SU-DHL-6 (cell line): ENCODE measurements around the gene PXYLP1.

Experiments used
- H2AFZ ChIP-seq: fragments of 200-600 bp; sonication (generic); 2 replicates; pipeline ENCODE4 v1.6.1; 2014; ENCODE audit warnings: low read depth, mild to moderate bottlenecking, moderate library complexity, mixed read lengths, antibody characterized with exemption, low read length; ENCODE audit not compliant: severe bottlenecking
- H3F3A ChIP-seq: fragments of 200-600 bp; shearing (Covaris generic); 2 replicates; pipeline ENCODE4 v1.6.0; 2016; ENCODE audit warnings: antibody characterized with exemption, mild to moderate bottlenecking; ENCODE audit not compliant: insufficient read depth
- H3K27ac ChIP-seq: fragments of 200-600 bp; sonication (generic); 2 replicates; pipeline ENCODE4 v1.5.1; 2016; ENCODE audit warnings: low read depth, mild to moderate bottlenecking, low read length, moderate library complexity, mixed read lengths
- H3K27me3 ChIP-seq: fragments of 200-600 bp; sonication (generic), shearing (Covaris generic); 2 replicates; pipeline ENCODE4 v1.6.0; 2014; ENCODE audit warnings: mild to moderate bottlenecking, low read length
- H3K36me3 ChIP-seq: fragments of 200-600 bp; sonication (generic); 2 replicates; pipeline ENCODE4 v1.6.1; 2014; ENCODE audit warnings: mild to moderate bottlenecking, low read length, mixed read lengths
- H3K4me2 ChIP-seq: fragments of 300-600, 200-600 bp; shearing (Covaris generic), sonication (generic); 2 replicates; pipeline ENCODE4 v1.6.0; 2014; ENCODE audit warnings: low read length, low read depth, mild to moderate bottlenecking; ENCODE audit not compliant: poor library complexity, severe bottlenecking
- H3K4me3 ChIP-seq: fragments of 200-600 bp; sonication (generic); 2 replicates; pipeline ENCODE4 v1.5.1; 2014; ENCODE audit warnings: antibody characterized with exemption, low read length, mild to moderate bottlenecking, mixed read lengths; ENCODE audit not compliant: insufficient read depth, poor library complexity, severe bottlenecking
- H3K79me2 ChIP-seq: fragments of 200-600 bp; sonication (generic); 2 replicates; pipeline ENCODE4 v1.6.1; 2014; ENCODE audit warnings: mild to moderate bottlenecking, low read length, moderate library complexity; ENCODE audit not compliant: insufficient read depth
- H3K9ac ChIP-seq: fragments of 200-600 bp; sonication (generic); 2 replicates; pipeline ENCODE4 v1.7.0; 2014; ENCODE audit warnings: mild to moderate bottlenecking, low read length
- H3K9me2 ChIP-seq: fragments of 200-600 bp; sonication (generic); replicated peaks from 2 replicates; pipeline ENCODE4 v1.6.1; 2014; ENCODE audit warnings: low read length; ENCODE audit not compliant: insufficient read depth
- H3K9me3 ChIP-seq: fragments of 200-600 bp; sonication (generic); 2 replicates; pipeline ENCODE4 v1.6.1; 2014; ENCODE audit warnings: low read length, mixed read lengths; ENCODE audit not compliant: insufficient read depth
- H4K20me1 ChIP-seq: fragments of 200-600 bp; sonication (generic); 2 replicates; pipeline ENCODE4 v1.6.1; 2014; ENCODE audit warnings: low read depth, mild to moderate bottlenecking, antibody characterized with exemption, low read length, moderate library complexity, mixed read lengths
- CTCF ChIP-seq: fragments of 200-600 bp; sonication (generic); IDR thresholded peaks from one replicate; pipeline ENCODE4 v1.5.1; 2017; ENCODE audit warnings: antibody characterized with exemption, mild to moderate bottlenecking, low read length, moderate library complexity; ENCODE audit not compliant: insufficient read depth, poor library complexity, severe bottlenecking
- EZH2phosphoT487 ChIP-seq: fragments of 200-600 bp; sonication (generic), shearing (Covaris generic); conservative IDR thresholded peaks from 2 replicates; pipeline ENCODE4 v1.6.1; 2018; ENCODE audit warnings: mild to moderate bottlenecking, antibody characterized with exemption, low read length, moderate library complexity, mixed read lengths

The PXYLP1 gene

GRCh38 chr3:141191097-141191749, 40.4 kb upstream of the PXYLP1 start:
- H3K27me3 ChIP-seq, result no peaks in the 10 kb centered on the region
- TF ChIP-seq CTCF, result no peak
- TF ChIP-seq EZH2phosphoT487, result no peak
- H3K4me2 ChIP-seq, result no peak overlapping the region
- no peak overlapping the region for H2AFZ ChIP-seq
- H3F3A ChIP-seq, result no peaks in the 10 kb centered on the region
- no peaks in the 10 kb centered on the region for H3K9me2 ChIP-seq
- H3K27ac ChIP-seq, result no peak overlapping the region
- H3K9me3 ChIP-seq, result no peaks in the 10 kb centered on the region
- no peak overlapping the region for H3K9ac ChIP-seq
- no peaks in the 10 kb centered on the region for H3K79me2 ChIP-seq
- H3K4me3 ChIP-seq, result no peak overlapping the region
- H3K36me3 ChIP-seq, result no peaks in the 10 kb centered on the region
- H4K20me1 ChIP-seq, result no peaks in the 10 kb centered on the region

- no peaks in the 10 kb centered on the region for H3K36me3 ChIP-seq
- H3K4me3 ChIP-seq, result no peak overlapping the region
- H2AFZ ChIP-seq, result peak overlapping the region; percentile 55
- no peaks in the 10 kb centered on the region for H3K9me2 ChIP-seq
- H3F3A ChIP-seq, result no peaks in the 10 kb centered on the region
- TF ChIP-seq CTCF (peak; percentile 98), EZH2phosphoT487 (no peak)
- no peaks in the 10 kb centered on the region for H3K9me3 ChIP-seq
- no peaks in the 10 kb centered on the region for H4K20me1 ChIP-seq
- H3K79me2 ChIP-seq, result no peaks in the 10 kb centered on the region
- H3K27me3 ChIP-seq, result no peaks in the 10 kb centered on the region
- H3K4me2 ChIP-seq, result no peak overlapping the region
- no peak overlapping the region for H3K27ac ChIP-seq
- H3K9ac ChIP-seq, result no peak overlapping the region
These were observed 39.3 kb upstream of the PXYLP1 start for GRCh38 chr3:141192345-141192744.

- Histone ChIP-seq H4K20me1 (no peaks in the 10 kb centered on the region), H3F3A (no peaks in the 10 kb centered on the region), H3K9me3 (no peaks in the 10 kb centered on the region), H3K9ac (no peak overlapping the region), H2AFZ (no peak overlapping the region), H3K27me3 (no peaks in the 10 kb centered on the region), H3K79me2 (no peaks in the 10 kb centered on the region), H3K36me3 (no peaks in the 10 kb centered on the region), H3K27ac (no peak overlapping the region), H3K4me3 (no peak overlapping the region), H3K9me2 (no peaks in the 10 kb centered on the region), H3K4me2 (no peak overlapping the region)
- no peak for TF ChIP-seq EZH2phosphoT487
- no peak for TF ChIP-seq CTCF
These were observed 38.4 kb upstream of the PXYLP1 start for GRCh38 chr3:141193066-141193830.
